NCI-H1694 (cell line): Measurements from ENCODE around the gene DACT2.

Experiments used
- DNase-seq: peaks from one replicate; lab custom pipeline; 2025; lab: John Stamatoyannopoulos, UW

The DACT2 gene

DNA sequence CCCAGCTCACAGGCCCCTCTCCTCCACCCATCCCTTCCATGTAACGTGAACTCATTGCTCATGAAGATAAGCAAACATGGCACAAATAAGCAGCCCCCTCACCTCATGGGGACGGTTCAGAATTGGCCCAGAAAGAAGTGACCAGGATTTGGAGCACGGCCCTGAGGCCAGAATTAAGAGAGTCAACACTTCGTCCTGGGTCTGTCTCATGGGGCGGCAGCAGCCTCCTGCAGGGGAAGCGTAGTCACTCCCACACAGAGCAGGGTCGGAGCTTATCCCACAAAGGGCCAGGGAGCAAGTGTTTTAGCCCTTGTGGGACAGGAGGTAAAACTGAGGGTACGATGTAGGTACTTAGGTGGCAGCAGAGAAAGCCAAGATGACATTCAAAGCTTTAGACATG lies 28.6 kb upstream of the DACT2 start:
- no peak for DNase-seq

DNA sequence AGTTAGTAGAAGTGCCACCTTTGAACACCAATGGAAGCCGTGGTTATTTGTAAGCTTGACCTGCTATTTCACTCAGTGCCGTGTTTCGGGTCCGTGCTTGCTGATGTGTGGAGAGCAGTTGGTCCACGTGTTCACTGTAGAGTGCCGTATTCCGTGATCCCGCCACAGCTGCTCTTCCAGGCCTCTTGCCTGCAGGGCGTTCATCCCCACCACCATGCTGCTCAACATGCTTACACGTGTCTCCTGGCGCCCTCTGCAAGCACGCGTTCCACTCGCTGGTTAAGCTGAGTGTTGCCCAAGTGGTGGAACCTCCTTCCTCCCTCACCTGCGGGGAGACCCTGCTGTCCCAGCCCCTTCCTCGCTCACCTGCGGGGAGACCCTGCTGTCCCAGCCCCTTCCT lies 28.0 kb upstream of the DACT2 start:
- DNase-seq, result no peak

DNA sequence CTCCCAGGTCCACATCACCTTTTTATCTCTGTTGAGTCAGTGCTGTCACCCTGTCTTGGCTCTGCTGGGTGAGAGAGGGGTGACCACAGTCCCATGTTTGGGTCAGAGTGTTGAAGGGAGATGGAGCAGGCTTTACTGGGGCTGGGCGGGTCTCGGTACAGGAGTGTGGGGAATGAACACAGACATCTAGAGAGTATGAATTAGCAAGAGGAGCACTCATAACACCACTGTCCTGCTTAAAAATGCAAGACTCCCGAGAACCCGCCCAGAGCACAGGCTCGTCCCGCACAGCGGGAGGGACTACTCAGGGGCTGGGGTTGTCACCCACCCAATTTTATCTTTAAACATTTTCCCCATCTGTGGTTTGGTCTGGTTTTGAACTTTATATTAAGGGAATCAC lies 27.5 kb upstream of the DACT2 start:
- DNase-seq, result no peak

DNA sequence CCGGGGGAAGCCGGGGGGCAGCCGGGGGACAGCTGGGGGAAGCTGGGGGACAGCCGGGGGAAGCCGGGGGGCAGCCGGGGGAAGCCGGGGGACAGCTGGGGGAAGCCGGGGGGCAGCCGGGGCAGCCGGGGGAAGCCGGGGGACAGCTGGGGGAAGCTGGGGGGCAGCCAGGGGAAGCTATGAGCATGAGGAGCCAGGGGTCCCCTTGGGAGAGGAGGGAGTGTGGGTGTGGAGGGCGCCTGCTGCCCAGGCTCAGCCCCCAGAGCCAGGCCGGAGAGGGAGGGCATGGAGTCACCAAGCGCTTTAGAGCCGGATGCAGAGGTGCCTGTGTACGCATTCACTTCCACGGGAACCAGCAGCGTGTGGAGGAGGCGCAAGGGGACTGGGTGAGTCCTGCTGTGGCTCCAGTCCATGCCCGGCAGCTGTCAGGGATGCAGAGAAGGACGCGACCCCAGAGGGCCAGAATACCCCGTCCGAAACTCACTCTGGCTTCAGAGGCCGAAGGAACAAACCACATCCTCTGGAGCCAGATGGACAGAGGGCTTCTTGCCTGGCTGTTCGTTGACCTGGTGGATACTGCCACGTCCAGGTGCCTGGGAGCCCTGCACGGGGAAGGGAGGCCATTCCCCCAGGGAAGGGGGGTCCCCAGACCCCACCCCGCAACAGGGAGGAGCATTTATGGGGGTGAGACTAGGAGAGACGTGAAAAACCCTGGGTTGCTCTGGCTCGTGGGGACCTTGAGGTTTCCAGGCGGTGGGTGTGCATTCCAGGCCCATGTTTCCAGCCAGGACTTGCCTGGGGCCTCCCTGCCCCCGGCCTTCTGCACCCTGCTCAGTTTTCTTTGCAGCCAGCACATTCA lies 26.5 kb upstream of the DACT2 start:
- no peak for DNase-seq

DNA sequence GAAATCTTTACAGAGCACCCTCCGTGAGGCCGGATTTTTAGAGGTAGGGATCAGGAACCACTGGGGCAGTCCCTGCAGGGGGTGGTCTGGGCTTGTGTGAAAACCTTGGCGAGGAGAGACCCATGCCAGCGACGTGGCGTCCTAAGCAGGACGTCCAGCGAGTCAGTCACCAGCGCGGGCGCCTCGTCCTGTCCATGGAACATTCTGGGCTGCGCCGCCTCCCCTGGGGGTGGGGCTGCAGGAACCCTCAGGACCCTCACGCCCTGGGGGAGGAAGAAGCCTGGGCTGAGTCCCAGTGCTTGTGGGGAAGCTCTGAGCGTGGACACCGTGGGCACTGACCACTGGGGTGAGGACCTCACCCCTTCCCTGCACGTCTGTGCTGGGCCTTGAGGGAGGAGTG lies 25.7 kb upstream of the DACT2 start:
- no peak for DNase-seq

DNA sequence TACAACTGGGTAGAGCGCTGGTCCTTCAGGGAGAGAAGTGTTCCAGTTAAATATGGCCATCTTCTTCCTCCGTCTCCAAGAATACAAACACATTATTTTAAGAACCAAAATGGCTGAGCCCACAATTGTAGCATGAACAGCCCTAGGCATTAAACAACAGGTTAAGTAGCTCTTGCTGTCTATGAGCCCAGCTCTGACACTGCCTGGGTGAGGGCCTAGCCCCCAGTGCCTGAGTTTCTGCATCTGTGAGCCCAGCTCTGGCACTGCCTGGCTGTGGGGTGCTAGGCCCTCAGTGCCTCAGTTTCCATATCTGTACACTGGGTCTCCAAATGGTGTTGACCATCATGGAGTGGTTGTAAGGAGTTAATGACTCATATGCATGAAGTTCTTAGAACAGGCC lies 24.8 kb upstream of the DACT2 start:
- DNase-seq, result no peak

DNA sequence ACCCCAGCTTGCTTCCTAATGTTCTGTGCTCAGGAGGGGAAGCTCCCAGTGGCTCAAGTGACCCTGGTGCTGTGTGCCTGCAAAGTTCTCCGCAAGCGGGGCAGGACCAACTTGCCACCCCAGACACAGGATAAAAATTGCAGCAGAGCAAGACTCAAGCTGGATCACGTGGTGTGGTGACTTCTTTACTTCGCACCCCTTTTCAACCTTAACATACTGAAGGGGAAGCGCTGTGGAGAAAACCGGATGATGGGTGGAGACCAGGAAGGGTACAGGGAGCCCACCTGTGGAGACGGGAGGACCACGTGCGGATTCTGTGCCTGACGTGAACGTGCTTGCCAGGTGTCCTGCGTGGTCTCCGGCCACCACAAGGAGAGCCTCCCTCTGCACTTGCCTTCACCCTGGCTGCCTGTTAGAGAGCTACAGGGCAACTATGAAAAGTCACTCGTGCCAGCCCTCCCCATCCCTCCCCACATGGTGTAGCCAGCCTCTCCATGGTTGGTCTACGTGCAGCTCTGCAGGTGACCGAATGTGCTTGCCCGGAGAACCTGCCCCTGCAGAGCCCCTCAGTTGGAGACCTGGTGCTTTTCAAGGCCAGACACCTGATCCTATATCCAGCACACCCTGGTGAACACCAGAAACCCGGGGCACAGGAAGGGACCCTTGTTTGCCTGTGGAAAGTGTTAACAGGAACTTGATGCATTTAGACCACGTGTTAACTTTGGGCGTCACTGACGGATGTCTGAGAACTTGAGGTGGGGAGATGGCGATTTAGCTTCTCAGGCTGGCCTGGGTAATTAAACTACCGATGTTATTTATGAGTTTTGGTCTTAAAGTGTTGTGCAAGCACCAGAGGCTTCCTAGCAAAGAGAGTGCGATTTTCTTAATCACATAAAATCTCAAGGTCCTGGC lies 23.9 kb upstream of the DACT2 start:
- DNase-seq, result no peak

DNA sequence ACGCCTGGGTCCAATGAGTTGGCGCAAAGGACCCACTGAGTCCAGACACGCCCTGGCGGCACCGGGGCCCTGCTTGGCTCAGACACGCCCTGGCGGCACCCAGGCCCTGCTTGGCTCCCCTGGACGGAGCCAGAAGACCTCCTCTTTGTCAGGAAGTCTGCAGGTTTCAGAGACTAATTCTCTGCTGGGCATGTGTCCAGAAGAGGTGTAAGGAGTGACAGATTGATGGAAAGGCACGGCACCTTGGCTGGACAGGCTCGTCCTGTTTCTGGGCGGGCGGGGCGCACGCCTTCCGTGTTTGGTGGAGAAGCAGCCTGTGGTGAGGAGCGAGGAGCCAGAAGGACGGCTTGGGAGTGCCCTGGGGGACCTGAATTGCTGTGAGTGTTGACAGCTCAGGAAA lies 23.1 kb upstream of the DACT2 start:
- no peak for DNase-seq

DNA sequence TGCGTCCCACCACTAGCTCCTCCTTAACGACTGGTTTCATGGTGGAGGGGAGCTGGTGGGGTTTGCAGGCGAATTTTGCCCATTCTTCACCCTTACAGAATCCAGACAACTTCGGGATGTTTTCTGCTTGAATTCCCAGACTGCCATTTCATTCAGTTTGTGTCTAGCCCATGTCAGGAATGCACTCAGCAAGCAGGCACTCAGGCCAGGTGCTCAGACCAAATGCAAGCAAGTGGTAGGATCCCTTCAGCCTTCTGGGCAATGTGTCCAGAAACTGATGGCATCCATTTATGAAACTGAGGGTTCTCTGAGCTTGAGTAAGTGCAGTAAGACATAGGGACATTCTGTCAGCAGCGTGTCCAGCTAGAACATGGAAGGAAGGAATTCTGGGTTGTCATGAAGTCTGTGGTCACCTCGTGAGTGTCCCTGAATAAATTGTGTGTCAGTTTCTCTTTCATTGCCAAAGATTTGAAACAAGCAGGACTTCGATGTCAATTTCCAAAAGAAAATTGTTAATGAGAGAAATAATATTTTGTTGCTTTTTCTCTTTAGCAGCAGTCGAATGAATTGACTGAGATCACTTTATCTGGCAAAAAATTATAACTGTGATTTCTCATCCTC lies 21.8 kb upstream of the DACT2 start:
- no peak for DNase-seq

DNA sequence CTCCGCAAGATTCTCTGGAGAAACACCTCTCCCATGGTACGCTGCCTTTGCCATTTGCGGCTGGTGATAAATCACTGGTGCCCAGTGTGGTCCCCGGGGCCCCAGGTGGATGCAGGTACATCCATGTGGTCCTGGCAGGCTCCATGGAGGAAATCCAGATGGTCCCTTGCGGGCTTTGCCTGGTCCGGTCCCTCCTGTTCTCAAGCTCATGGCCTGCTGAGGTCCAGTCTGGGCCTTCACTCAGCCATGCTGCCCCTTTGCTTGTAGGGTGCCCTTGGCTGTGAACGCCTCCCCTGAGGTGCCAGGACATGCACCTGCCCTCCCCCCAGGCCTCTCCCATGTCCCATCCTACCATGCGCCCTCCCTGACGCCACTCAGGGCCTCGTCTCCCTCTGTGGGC lies 21.2 kb upstream of the DACT2 start:
- no peak for DNase-seq

DNA sequence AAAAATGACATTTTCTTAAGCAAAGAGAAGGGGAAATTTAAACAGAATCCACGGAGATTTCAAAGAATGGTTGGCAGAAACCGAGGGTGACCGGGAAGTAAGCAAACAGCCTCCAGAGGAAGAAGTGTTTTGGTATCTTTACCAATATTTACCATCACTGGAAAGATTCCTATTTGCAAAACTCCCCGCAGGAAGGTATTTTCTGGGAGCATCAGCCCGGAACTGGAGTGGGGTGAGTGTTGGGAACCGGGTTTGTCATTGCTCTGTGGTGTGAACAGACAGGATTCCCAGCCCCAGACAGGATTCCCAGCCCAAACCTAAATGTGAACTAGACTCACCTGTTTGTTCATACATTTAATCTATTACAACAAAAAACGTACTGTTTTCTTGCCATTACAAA lies 19.2 kb upstream of the DACT2 start:
- no peak for DNase-seq

DNA sequence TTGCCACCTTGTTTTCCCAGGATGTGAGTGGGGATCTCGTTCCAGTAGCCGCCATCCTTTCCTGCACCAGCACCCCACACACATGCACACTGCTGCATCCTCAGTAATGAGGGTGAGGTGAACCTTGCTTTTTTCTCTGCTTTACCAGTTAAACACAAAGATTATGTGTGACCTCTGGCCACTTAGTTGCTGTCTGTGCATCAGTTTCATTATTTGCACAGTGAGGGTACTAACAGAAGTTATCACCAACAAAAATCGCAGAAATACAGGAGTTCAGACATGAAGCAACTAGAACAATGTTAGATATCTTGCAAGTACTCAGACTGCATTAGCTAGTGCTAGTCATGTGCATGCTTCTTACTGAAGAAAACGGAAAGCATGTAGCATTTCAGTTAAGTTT lies 17.4 kb upstream of the DACT2 start:
- no peak for DNase-seq

DNA sequence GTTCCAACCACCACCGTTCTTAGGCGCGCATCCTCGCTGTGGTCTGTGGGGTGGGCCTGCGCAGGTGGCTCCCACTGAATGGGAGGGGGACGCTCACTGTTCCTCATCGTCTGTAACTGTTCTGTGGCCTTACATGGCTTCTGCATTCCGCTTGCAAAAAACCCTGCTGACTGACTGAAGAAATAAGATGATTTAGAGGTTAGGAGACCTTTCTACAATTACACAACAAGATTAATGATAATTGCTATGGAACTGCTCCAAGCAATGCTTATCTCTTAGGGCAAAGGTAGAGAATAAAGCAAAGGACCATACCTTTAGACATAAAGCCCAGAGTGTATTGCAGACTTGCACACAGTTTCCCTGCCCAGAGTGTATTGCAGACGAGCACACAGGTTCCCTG lies 14.4 kb upstream of the DACT2 start:
- no peak for DNase-seq

DNA sequence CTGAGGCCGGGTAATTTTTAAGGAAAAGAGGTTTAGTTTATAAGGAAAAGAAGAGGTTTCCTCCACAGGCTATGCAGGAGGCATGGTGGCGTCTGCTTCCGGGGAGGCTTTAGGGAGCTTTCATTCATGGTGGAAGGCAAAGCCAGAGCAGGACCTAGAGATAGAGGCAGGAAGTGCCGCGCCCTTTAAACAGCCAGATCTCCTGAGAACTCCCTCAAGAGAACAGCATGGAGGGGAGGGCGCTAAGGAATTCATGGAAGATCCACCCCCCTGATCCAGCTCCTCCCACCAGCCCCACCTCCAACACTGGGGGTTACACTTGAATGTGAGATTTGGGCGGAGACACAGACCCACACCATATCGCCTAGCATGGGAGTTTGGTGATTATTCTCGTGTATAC lies 13.9 kb upstream of the DACT2 start:
- DNase-seq, result no peak

DNA sequence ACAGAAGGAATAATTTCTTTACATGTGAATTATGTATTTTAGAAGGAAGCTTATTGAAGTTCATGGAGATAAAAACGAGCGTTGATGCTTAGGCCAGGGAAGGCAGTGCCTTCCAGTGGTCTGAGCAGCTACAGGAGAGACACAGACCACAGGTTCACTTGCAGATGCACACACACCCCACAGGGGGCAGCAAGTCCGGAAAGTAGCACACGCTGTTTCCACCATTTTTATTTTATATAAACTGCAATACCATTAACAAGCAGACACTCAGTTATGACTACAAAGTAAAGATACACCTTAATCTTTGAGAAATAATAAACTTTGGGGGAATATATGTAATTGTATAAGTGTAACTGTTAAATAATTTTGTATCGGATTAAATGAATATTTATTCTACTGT lies 13.5 kb upstream of the DACT2 start:
- no peak for DNase-seq

DNA sequence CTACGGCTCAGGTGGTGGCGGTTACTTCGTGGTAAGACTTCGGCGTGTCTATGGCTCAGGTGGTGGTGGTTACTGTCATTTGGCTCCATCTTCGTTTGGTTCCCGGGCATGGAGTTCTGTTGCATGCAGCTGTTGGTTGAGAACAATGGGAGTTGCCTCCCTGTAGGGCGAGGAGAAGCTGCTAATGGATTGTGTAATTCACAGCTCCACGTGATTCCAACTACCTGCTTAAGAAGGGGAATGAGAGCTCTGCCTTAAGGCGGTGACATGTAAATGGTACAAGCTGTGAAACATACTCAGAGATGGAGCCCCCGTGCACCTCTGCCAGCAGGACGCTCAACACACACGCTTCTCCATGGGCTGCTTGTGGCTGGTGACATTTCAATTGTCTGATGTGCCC lies 12.4 kb upstream of the DACT2 start:
- DNase-seq, result no peak

DNA sequence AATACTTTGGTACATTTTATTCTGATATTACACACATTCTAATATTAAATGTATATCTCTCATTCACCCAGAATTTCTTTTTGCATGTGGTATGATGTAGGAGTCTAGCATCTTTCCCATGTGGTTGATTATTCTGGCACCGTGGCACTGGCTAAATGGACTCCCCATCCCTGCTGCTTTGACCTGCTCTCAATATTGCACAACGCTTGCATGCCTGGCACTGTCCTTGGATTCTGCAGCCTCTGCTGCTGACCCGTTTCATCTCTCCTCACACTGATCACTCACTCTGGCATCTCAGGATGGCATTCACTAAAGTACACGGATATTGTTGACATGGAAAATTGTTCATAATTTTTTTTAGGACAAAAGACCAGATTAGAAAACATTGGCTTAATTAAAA lies 11.5 kb upstream of the DACT2 start:
- no peak for DNase-seq

DNA sequence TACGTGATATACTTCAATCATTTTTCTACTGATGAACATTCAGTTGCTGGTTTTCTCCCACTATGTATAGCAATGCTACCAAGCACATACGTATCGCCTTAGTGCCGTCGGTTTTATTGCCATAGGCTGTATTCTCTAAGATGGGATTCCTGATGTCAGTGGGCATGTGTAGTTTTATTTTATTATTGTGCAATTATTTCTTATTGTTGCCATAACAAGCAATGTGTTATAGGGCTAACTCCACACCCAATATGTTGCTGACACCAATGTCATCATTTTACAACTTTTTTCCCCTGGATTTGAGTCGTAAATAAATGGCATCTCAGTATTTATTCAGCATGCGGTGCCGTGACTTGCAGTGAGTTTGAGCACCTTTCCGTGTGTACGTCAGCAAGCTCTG lies 10.8 kb upstream of the DACT2 start:
- DNase-seq, result no peak

DNA sequence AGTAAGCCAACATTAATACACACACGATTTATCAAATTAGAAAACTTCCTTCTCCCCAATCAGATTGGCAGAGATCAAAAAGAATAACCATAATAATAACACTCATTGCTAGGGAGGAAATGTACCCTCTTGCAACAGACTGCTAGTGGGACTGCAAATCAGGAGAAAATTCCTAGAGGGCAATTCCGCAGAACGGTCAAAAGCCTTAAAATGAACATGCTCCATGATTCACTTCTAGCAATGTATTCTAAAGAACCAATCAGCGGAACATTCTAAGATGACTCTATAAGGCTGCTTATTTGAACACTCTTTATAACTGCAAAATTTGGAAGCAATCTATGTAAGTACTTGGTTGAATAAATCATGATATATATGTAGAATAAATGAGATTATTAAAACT lies 8.5 kb upstream of the DACT2 start:
- DNase-seq, result no peak

DNA sequence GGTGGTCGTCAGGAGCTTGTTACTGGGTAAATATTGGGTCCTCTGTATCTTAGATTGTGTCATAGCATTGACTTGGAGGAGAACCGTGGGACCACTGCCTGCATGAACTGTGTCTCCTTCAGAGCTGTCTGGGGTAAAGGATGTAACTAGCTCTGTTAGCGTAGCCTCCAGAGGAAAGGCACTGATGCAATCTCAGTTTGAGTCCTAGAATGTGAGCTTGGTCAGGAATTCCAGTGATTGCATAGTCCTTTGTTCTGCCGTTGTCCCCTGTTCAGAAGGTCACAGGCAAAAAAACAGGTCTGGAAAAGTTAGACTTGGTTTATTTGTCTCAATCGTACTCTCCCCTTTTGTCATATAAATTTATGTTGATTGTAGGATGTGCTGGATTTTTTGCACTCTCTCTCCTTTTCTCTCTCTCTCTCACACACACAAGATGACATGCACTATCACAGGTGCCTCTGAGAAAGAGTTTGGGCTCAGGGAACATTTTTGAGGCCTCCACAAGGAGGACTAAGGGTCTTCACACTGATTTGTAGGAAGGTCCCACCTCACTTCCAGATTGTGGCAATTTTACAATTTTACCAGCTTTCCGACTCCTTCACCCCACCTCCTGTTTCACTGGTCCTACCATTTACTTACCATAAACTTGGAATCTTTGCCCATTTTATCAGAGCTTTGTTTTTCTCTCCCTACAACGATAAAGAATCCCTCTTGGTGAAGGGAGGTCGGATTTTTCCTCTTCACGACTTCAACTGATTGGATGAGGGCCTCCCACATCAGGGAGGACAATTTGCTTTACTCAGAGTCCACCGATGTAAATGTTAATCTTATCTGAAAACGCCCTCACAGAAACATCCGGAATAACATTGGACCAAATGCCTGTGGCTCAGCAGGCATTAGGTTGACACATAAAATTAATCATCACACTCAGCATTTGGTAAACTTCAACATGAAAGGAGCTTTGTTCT lies 7.0 kb upstream of the DACT2 start:
- no peak for DNase-seq

DNA sequence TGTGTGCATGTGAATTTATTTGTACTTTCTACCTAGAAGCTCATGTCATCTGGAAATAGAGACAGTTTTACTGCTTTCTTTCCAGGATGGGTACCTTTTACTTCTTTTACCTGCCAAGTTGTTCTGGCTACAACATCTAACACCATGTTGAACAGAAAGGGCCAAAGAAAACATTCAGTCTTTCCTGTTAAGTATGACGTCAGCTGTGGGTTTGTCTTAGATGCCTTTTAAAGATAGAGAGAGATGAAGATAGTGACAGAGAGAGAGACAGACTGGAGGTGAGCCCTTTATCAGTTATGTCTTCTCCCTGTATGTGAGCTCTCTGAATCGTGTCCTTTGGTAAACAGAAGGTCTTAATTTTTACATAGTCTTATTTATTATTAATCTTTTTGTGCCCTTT lies 3.4 kb upstream of the DACT2 start:
- no peak for DNase-seq

DNA sequence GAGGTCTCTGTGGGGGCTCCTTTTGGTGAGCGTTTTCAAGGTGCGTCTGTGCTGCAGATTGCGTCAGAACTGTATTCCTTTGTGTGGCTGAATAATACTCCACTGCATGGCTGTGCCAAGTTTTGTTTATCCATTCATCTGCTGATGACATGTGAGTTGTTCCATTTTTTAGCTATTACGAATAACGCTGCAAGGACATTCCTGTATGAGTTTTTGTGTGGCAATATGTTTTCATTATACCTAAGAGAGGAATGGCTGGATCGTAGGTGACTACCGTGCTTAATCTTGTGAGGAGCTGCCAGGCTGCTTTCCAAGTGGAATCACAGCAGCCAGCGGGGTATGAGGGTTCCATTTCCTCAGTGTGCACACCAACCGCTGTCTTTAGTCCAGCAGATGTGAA lies 1.1 kb upstream of the DACT2 start:
- no peak for DNase-seq
